Esophagus (tissue), 2 donors: Measurements from ENCODE around the gene MTPN. TPM values are rescaled to one million over a fixed set of nuclear protein-coding genes. Genes with fewer than 3 reads are reported as not detected.
A peak's percentile ranks its signal among the peaks of the same experiment; 100 is the strongest.

Experiments used
- H3K27ac ChIP-seq, 2 donors: one replicate each; pipeline ENCODE4 v1.5.1; 2013; ENCODE audit warnings: low read depth in 2 of 2, mild to moderate bottlenecking in 2 of 2, inconsistent platforms in 1 of 2, low read length in 1 of 2, moderate library complexity in 1 of 2
- H3K27me3 ChIP-seq, 2 donors: one replicate each; pipeline ENCODE4 v1.6.1; 2013; ENCODE audit warnings: low read length in 2 of 2, control low read depth in 1 of 2, mild to moderate bottlenecking in 1 of 2; ENCODE audit not compliant: insufficient read depth in 2 of 2, control insufficient read depth in 1 of 2
- H3K36me3 ChIP-seq, 2 donors: one replicate each; pipeline ENCODE4 v1.6.1; 2013; ENCODE audit warnings: low read length in 1 of 2; ENCODE audit not compliant: control insufficient read depth in 2 of 2, insufficient read depth in 2 of 2
- H3K4me1 ChIP-seq, 2 donors: one replicate each; pipeline ENCODE4 v1.6.1; 2013; ENCODE audit warnings: low read length in 1 of 2; ENCODE audit not compliant: control insufficient read depth in 2 of 2, insufficient read depth in 2 of 2
- H3K4me3 ChIP-seq, 2 donors: one replicate each; pipeline ENCODE4 v1.5.1; 2013; ENCODE audit warnings: low read length in 2 of 2, mild to moderate bottlenecking in 2 of 2, low read depth in 1 of 2, moderate library complexity in 1 of 2
- H3K9me3 ChIP-seq, 2 donors: one replicate each; pipeline ENCODE4 v1.6.1; 2013; ENCODE audit warnings: mild to moderate bottlenecking in 2 of 2, low read depth in 1 of 2, low read length in 1 of 2, moderate library complexity in 1 of 2; ENCODE audit not compliant: control insufficient read depth in 2 of 2, insufficient read depth in 1 of 2
- WGBS, 2 donors: extraction: QIAGEN DNeasy Blood & Tissue Kit; methylation state at CpG; one replicate each; pipeline ENCODE4 v1.1.7; 2013; 5-methylcytosine and 5-hydroxymethylcytosine counted together
- polyA plus RNA-seq, 2 donors: library from polyadenylated mRNA; stranded (reverse); fragments of 200-250 nt; gene quantifications; one replicate each; pipeline ENCODE4 v1.2.3, GENCODE V29; 2013
- donor health status: healthy with polysubstance abuse.
- donor health status: Bipolar disorder and iron deficiency.

MTPN gene
- polyA plus RNA-seq, 2 donors: 54.8 to 100 TPM

DNA sequence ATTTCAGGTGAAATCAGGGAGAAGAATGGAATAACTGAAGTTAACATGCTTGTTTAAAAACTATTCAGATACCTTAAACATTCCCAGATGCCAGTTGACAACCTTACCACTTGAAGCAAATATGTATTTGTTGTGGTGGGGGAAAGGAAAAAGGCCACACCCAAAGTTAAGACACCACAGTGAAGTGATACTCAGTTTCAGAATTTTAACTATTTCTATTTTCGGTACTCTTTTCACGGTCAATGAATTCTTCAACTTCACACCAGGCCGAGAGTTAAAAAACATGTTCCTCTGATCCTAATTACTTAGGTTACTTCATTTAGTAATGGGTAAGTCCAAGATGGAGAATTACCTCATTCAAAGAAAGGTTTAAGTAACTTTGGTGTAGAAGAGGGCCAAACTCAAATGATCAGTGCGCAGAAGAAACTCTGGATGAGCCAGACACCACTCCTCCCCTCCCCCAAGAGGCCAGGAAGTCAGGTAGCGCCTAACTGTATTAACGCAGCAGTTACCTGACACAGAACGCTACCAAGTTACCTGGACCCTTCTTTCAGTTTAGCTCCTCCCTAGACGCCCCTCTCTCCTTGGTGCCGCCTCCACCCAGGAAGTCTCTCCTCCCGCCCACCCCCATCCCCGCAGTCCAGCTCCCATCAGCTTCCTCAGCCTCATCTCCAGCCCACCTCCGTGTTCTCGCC, 700 bp downstream of the MTPN start:
- H3K27me3 ChIP-seq: no peaks in the 10 kb centered on the region
- H3K4me1 ChIP-seq: no peaks in the 10 kb centered on the region
- peak overlapping the region; percentile 74 to 94 for H3K27ac ChIP-seq
- no peaks in the 10 kb centered on the region for H3K36me3 ChIP-seq
- 2 to 4% methylated on average over 13 of the region's 13 CpGs for whole genome bisulfite sequencing, 2 donors
- no peaks in the 10 kb centered on the region for H3K9me3 ChIP-seq
- H3K4me3 ChIP-seq: peak overlapping the region; percentile 82 to 98

DNA sequence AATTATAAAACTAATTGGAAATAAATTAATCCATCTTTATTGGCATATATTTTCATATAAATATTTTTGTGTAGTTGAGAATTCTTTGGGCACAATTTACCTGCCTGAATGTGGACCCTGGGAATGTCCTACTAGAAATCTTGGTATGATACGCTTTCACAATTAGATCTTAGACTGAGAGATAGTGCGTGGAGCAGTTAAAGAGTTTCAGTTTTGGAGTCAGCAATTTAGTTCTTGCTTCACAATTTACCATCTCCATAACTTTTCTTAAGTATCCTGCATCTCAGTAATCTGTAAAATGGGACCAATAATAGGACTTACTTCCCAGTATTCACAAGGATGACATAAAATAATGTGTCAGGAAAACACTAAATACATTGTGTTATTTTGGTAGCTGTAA, 2.0 kb downstream of the MTPN start:
- no peaks in the 10 kb centered on the region for H3K4me1 ChIP-seq
- H3K27ac ChIP-seq: no peak overlapping the region
- H3K4me3 ChIP-seq: peak overlapping the region in 1 of 2 donors; percentile 82
- 74 to 88% methylated on average over 2 of the region's 2 CpGs for WGBS, 2 donors
- no peaks in the 10 kb centered on the region for H3K27me3 ChIP-seq
- no peaks in the 10 kb centered on the region for H3K36me3 ChIP-seq
- no peaks in the 10 kb centered on the region for H3K9me3 ChIP-seq

DNA sequence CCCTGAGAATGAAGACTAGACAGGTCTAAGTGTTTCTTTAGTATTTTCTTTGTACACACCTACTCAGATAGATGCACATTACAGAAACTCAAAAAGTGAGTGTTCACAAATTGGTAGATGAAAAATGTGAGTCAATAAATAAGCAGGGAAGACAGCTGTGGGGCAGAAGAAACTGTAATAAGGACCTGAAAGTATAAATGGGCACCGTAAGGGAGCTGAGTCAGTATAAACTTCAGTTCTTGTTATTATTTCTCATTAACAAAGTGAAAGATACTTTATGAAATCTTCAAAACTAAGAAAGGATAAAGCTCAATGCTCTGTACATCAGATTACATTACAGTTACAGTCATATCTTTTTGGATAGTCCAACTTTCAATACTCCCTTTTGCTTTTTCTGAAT, 2.5 kb downstream of the MTPN start:
- Histone ChIP-seq H3K4me3 (peak overlapping the region in 1 of 2 donors; percentile 37), H3K9me3 (no peaks in the 10 kb centered on the region), H3K27me3 (no peaks in the 10 kb centered on the region), H3K36me3 (no peaks in the 10 kb centered on the region), H3K27ac (no peak overlapping the region), H3K4me1 (no peaks in the 10 kb centered on the region)
- WGBS, 2 donors: 53 to 64% methylated on average over 1 of the region's 1 CpG

DNA sequence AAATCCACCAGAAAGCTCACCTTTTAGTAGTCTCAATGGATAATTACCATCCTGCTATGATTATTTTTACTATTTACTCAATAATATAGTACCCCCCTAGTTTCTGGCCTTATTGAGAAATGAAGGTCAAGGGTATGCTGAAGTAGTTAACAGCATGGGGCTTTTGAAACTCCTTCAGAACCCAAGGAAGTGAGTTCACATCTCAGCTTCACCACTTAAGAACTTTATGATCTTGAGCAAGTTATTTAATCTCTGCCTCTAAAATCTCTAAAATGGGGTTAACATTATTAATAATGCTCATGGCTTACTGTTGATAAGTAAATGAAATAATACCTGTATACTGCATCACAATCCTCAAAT, 5.8 kb downstream of the MTPN start:
- no peak overlapping the region for H3K4me3 ChIP-seq
- H3K27ac ChIP-seq: no peak overlapping the region
- no peaks in the 10 kb centered on the region for H3K4me1 ChIP-seq
- H3K27me3 ChIP-seq: no peaks in the 10 kb centered on the region
- H3K9me3 ChIP-seq: no peaks in the 10 kb centered on the region
- no peaks in the 10 kb centered on the region for H3K36me3 ChIP-seq

DNA sequence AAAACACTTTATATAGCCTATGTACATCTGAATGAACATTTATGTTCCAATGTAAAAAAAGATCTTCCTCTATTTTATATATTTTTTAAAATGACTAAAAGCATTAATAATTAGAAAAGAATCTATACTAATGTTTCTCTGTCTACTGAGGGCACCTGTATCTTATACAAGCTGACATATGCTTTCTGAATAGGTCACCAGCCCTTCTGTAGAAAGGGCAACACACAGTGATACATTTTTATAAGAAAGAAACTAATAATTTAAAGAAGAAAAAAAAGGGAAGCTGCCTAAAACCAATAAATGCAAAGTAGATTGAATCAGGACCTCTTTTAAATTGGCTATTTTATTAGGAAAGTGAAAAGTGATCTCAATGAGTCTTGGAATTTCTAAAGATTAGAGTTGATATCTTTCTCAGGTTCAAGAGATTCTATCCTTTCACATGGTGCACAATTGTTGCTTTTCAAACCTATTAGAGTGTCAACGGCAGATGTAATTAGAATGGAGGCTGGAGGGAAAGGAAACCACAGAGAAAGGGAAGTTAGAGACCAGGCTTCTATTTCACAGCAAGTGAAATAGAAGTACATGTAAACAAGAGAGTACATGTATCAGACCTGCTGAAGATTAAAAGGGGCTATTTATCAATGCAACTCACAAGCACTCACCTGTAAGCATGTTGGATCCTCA, 6.3 kb downstream of the MTPN start:
- WGBS, 2 donors: 68 to 69% methylated on average over 1 of the region's 1 CpG
- Histone ChIP-seq H3K27me3 (no peaks in the 10 kb centered on the region), H3K4me1 (no peaks in the 10 kb centered on the region), H3K27ac (no peak overlapping the region), H3K36me3 (no peaks in the 10 kb centered on the region), H3K4me3 (no peak overlapping the region), H3K9me3 (no peaks in the 10 kb centered on the region)

DNA sequence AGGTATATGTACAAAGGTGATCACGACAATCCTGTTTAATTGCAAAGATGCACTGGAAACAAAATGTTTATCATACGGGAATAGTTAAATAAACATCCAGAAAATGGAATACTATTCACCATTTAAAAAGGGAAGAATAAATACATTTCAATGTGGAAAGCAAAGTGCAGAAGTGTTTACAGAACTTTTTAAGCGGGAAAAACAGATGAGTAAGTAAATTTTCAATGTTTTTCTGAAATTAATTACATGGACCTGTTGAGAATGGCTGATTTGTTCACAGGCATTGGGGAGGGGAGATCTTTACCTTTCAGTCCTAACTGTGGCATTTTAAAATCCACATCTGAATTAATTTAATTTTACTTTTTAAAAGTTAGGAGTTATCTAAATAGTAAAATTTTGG, 7.1 kb downstream of the MTPN start:
- WGBS, 2 donors: 87 to 95% methylated on average over 3 of the region's 3 CpGs
- Histone ChIP-seq H3K4me1 (no peaks in the 10 kb centered on the region), H3K9me3 (no peaks in the 10 kb centered on the region), H3K4me3 (no peak overlapping the region), H3K36me3 (no peaks in the 10 kb centered on the region), H3K27ac (no peak overlapping the region), H3K27me3 (no peaks in the 10 kb centered on the region)

DNA sequence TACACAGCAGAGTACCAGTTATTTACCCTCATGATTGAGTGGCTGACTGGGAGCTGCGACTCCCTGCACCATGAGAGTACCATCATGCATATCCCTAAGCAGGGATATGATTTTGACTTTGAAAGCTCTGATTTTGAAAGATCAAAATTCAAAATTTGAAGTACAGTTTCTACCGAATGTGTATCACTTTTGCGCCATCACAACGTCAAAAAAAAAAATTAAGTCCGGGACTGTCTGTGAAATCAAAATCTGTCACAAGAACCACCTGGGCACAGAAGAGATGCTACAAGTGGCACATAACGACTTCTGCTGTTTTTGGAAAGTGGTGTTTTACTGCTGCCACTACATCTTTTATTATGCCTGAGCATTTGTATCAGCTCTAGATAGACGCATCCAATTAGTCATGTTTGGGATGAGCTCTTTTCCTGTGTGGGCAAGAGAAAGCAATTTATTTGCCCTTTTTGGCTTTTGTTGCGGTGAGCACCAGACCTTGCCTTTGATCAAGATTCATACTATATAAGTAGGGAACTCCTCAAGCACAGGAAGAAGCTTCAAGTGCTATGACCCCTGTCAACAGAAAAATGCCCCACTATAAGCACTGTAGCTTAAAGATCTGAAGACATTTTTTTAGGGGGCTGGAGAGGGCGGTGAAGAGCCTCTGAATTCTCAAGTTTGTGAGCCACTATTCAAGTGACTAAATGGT, 10.7 kb downstream of the MTPN start:
- 88 to 91% methylated on average over 9 of the region's 9 CpGs for WGBS, 2 donors
- Histone ChIP-seq H3K27me3 (no peaks in the 10 kb centered on the region), H3K36me3 (no peaks in the 10 kb centered on the region)

DNA sequence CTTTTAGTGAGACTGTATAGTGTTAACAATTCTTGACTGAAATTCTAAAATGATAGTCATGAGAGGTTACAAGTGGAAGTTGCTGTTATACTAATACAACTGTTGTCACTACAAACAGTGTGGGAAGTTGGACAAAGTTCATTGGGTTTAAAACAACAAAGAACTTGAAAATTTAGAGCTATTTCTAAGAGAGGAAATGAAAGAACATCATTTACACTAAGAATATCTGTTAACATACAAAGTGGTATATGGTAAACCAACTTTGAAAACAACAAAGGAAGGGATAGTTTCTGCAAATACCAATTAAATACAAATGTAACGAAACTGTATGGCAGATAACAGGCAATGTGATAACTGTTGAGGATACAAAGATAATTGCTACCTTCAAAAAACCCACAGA, 11.6 kb downstream of the MTPN start:
- no peaks in the 10 kb centered on the region for H3K27me3 ChIP-seq
- no peaks in the 10 kb centered on the region for H3K9me3 ChIP-seq
- H3K36me3 ChIP-seq: no peaks in the 10 kb centered on the region
- no peak overlapping the region for H3K4me3 ChIP-seq
- no peak overlapping the region for H3K27ac ChIP-seq
- H3K4me1 ChIP-seq: no peaks in the 10 kb centered on the region
- WGBS, 2 donors: 80 to 95% methylated on average over 1 of the region's 1 CpG

More for the DNA sequence above, 10.7 kb downstream of the MTPN start:
- Histone ChIP-seq H3K9me3 (no peaks in the 10 kb centered on the region), H3K27ac (no peak overlapping the region), H3K4me3 (no peak overlapping the region), H3K4me1 (no peaks in the 10 kb centered on the region)

DNA sequence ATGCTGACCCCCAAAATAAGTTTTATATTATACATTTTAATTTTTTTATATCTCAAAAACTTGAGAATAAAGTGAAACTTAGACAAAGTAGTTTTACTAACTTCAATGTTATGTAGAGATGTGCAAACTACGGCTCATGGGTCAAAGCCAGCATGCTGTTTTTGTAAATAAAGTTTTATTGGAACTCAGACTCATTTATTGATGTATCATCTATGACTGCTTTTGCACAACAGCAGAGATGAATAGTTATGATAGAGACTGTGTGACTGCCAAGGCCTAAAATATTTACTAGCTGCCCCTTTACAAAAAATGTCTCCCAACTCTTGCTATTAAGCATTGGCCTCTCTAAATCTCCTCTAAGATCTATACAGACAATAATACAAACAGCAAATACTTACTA, 12.4 kb downstream of the MTPN start:
- Histone ChIP-seq H3K4me3 (no peak overlapping the region), H3K36me3 (no peaks in the 10 kb centered on the region), H3K9me3 (no peaks in the 10 kb centered on the region), H3K27ac (no peak overlapping the region), H3K27me3 (no peaks in the 10 kb centered on the region), H3K4me1 (no peaks in the 10 kb centered on the region)
- 92 to 96% methylated on average over 1 of the region's 1 CpG for WGBS, 2 donors
